Effector memory CD4-positive, alpha-beta T cell (primary cell): ENCODE data around the gene CPN2.
A peak's percentile ranks its signal among the peaks of the same experiment; 100 is the strongest.

Source experiments
- DNase-seq, 3 donors: peaks; one replicate each; pipeline ENCODE4 v3.0.0-alpha.2; 2020
- H3K27ac ChIP-seq: 2 replicates; pipeline ENCODE4 v1.7.0; 2013; ENCODE audit warnings: mild to moderate bottlenecking, low read length, moderate library complexity; ENCODE audit not compliant: insufficient read depth, poor library complexity, severe bottlenecking
- H3K27me3 ChIP-seq: replicated peaks from 2 replicates; pipeline ENCODE4 v1.7.0; 2013; ENCODE audit warnings: mild to moderate bottlenecking, low read length; ENCODE audit not compliant: insufficient read depth, control insufficient read depth, poor library complexity, severe bottlenecking
- H3K36me3 ChIP-seq: 2 replicates; pipeline ENCODE4 v1.7.0; 2013; ENCODE audit warnings: mild to moderate bottlenecking, low read length, moderate library complexity; ENCODE audit not compliant: control insufficient read depth, insufficient read depth
- H3K4me1 ChIP-seq: 2 replicates; pipeline ENCODE4 v1.7.0; 2013; ENCODE audit warnings: low read length, mild to moderate bottlenecking; ENCODE audit not compliant: control insufficient read depth, insufficient read depth, poor library complexity, severe bottlenecking
- H3K4me3 ChIP-seq: 2 replicates; pipeline ENCODE4 v1.7.0; 2013; ENCODE audit warnings: low read length, low read depth, mild to moderate bottlenecking; ENCODE audit not compliant: insufficient read depth, poor library complexity, severe bottlenecking
- H3K9me3 ChIP-seq: 2 replicates; pipeline ENCODE4 v1.7.0; 2013; ENCODE audit warnings: mild to moderate bottlenecking, low read length, moderate library complexity; ENCODE audit not compliant: control insufficient read depth

The CPN2 gene

GRCh38 chr3:194344012-194344411 lies 7.1 kb downstream of the CPN2 start:
- no peaks in the 10 kb centered on the region for H3K27me3 ChIP-seq
- no peaks in the 10 kb centered on the region for H3K36me3 ChIP-seq
- peak; percentile 29 to 59 (median 35) for DNase-seq
- H3K4me3 ChIP-seq, result no peak overlapping the region
- H3K27ac ChIP-seq, result no peak overlapping the region
- no peaks in the 10 kb centered on the region for H3K4me1 ChIP-seq
- no peaks in the 10 kb centered on the region for H3K9me3 ChIP-seq

GRCh38 chr3:194343561-194343893 lies 7.6 kb downstream of the CPN2 start:
- H3K27me3 ChIP-seq, result no peaks in the 10 kb centered on the region
- no peaks in the 10 kb centered on the region for H3K36me3 ChIP-seq
- no peak overlapping the region for H3K27ac ChIP-seq
- H3K9me3 ChIP-seq, result no peaks in the 10 kb centered on the region
- H3K4me1 ChIP-seq, result no peaks in the 10 kb centered on the region
- no peak overlapping the region for H3K4me3 ChIP-seq
- DNase-seq, result no peak

GRCh38 chr3:194342861-194343560 lies 8.1 kb downstream of the CPN2 start:
- no peak overlapping the region for H3K27ac ChIP-seq
- H3K27me3 ChIP-seq, result no peaks in the 10 kb centered on the region
- no peaks in the 10 kb centered on the region for H3K4me1 ChIP-seq
- no peaks in the 10 kb centered on the region for H3K9me3 ChIP-seq
- H3K36me3 ChIP-seq, result no peaks in the 10 kb centered on the region
- no peak overlapping the region for H3K4me3 ChIP-seq
- no peak for DNase-seq

- no peak overlapping the region for H3K27ac ChIP-seq
- H3K4me1 ChIP-seq, result no peaks in the 10 kb centered on the region
- no peak for DNase-seq
- H3K4me3 ChIP-seq, result no peak overlapping the region
- H3K36me3 ChIP-seq, result no peaks in the 10 kb centered on the region
- no peaks in the 10 kb centered on the region for H3K9me3 ChIP-seq
- H3K27me3 ChIP-seq, result no peaks in the 10 kb centered on the region
Observed at GRCh38 chr3:194340757-194341400, 10.2 kb downstream of the CPN2 start.

- Histone ChIP-seq H3K4me1 (no peaks in the 10 kb centered on the region), H3K36me3 (no peaks in the 10 kb centered on the region), H3K4me3 (no peak overlapping the region), H3K27me3 (no peaks in the 10 kb centered on the region), H3K9me3 (no peaks in the 10 kb centered on the region), H3K27ac (no peak overlapping the region)
- DNase-seq, result no peak
Observed at GRCh38 chr3:194339840-194340239, 11.3 kb downstream of the CPN2 start.

GRCh38 chr3:194339356-194339755 lies 11.8 kb downstream of the CPN2 start:
- Histone ChIP-seq H3K27ac (no peak overlapping the region), H3K4me1 (no peaks in the 10 kb centered on the region), H3K4me3 (no peak overlapping the region)

GRCh38 chr3:194337965-194338753 lies 13.0 kb downstream of the CPN2 start:
- no peak overlapping the region for H3K27ac ChIP-seq
- H3K4me1 ChIP-seq, result no peaks in the 10 kb centered on the region
- no peak overlapping the region for H3K4me3 ChIP-seq
- peaks cover 4% of the 10 kb centered on the region for H3K27me3 ChIP-seq
- H3K9me3 ChIP-seq, result no peaks in the 10 kb centered on the region
- no peak for DNase-seq
- H3K36me3 ChIP-seq, result no peaks in the 10 kb centered on the region

More at GRCh38 chr3:194339356-194339755, 11.8 kb downstream of the CPN2 start:
- Histone ChIP-seq H3K9me3 (no peaks in the 10 kb centered on the region), H3K36me3 (no peaks in the 10 kb centered on the region), H3K27me3 (no peaks in the 10 kb centered on the region)
- no peak for DNase-seq

- no peak overlapping the region for H3K4me3 ChIP-seq
- no peaks in the 10 kb centered on the region for H3K4me1 ChIP-seq
- no peak overlapping the region for H3K27ac ChIP-seq
- H3K27me3 ChIP-seq, result peaks cover 9% of the 10 kb centered on the region
- H3K9me3 ChIP-seq, result no peaks in the 10 kb centered on the region
- no peaks in the 10 kb centered on the region for H3K36me3 ChIP-seq
- DNase-seq, result no peak
Observed at GRCh38 chr3:194336601-194337355, 14.3 kb downstream of the CPN2 start.

GRCh38 chr3:194333981-194334320 lies 17.2 kb downstream of the CPN2 start:
- Histone ChIP-seq H3K4me1 (no peaks in the 10 kb centered on the region), H3K9me3 (no peaks in the 10 kb centered on the region), H3K27me3 (peaks cover 9% of the 10 kb centered on the region), H3K27ac (no peak overlapping the region), H3K36me3 (no peaks in the 10 kb centered on the region), H3K4me3 (no peak overlapping the region)
- DNase-seq, result no peak
